Mesodermal cell (in vitro differentiated cells): ENCODE data around the gene CLDN17. TPM values are rescaled to one million over a fixed set of nuclear protein-coding genes. Genes with fewer than 3 reads are reported as not detected.

Experiments used
- H3K27ac ChIP-seq: 2 replicates; pipeline ENCODE4 v1.7.0; 2013; ENCODE audit warnings: mild to moderate bottlenecking, low read depth, low read length, moderate library complexity; ENCODE audit not compliant: severe bottlenecking
- H3K36me3 ChIP-seq: 2 replicates; pipeline ENCODE4 v1.7.1; 2013; ENCODE audit warnings: mild to moderate bottlenecking, low read length, moderate library complexity; ENCODE audit not compliant: control insufficient read depth, insufficient read depth
- H3K4me1 ChIP-seq: one replicate; pipeline ENCODE4 v1.7.1; 2013; ENCODE audit warnings: mild to moderate bottlenecking, low read length; ENCODE audit not compliant: insufficient read depth, control insufficient read depth, poor library complexity, severe bottlenecking
- H3K4me3 ChIP-seq: 2 replicates; pipeline ENCODE4 v1.7.0; 2013; ENCODE audit warnings: low read length, control low read depth, mild to moderate bottlenecking; ENCODE audit not compliant: insufficient read depth, poor library complexity, severe bottlenecking; ENCODE audit errors: extremely low read depth
- H3K9me3 ChIP-seq: 2 replicates; pipeline ENCODE4 v1.7.1; 2013; ENCODE audit warnings: mild to moderate bottlenecking, low read length, moderate library complexity; ENCODE audit not compliant: control insufficient read depth
- WGBS, 2 experiments: methylation state at CpG; one replicate each; pipeline ENCODE4 v1.1.5; 2013; ENCODE audit warnings: missing lambda C conversion rate in 2 of 2; ENCODE audit not compliant: insufficient coverage in 2 of 2; 5-methylcytosine and 5-hydroxymethylcytosine counted together
- polyA plus RNA-seq, 2 experiments: library from polyadenylated mRNA; stranded (reverse); fragments of 50-300 nt; gene quantifications; one replicate each; pipeline ENCODE4 v1.2.3, GENCODE V29; 2013

CLDN17 gene, protein sequence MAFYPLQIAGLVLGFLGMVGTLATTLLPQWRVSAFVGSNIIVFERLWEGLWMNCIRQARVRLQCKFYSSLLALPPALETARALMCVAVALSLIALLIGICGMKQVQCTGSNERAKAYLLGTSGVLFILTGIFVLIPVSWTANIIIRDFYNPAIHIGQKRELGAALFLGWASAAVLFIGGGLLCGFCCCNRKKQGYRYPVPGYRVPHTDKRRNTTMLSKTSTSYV
- not detected for polyA plus RNA-seq (2013, experiment 1 of 2)
- polyA plus RNA-seq (2013, experiment 2 of 2): not detected

DNA sequence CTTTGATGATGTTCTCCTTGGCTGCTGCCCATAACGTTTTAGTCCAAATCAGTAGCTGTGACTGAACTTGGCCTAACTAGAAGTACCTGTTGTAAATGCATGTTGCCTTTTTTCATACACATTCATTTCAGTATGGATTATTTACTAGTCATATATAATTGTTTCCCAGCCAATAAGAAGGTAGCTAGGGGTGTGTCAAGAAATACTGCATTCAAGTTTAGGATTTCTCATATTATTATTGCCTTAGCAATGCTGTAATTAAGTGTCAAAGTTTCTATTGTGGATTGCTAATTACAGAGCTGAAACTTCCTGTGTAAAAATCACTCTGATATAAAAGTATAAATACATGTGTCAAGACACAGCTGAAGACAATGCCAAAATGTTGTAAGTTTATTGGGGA is at the start of gene CLDN17:
TSS of gene CLDN17 (minus strand) at position 101 of the 400 bp plus-strand sequence. CDS start 188 bp downstream, outside the sequence.
- Histone ChIP-seq H3K9me3 (no peaks in the 10 kb centered on the region), H3K4me1 (no peaks in the 10 kb centered on the region), H3K4me3 (no peak within 1 kb of the TSS), H3K27ac (no peak within 1 kb of the TSS), H3K36me3 (no peaks in the 10 kb centered on the region)
- WGBS, 2 experiments: 63% methylated on average over 1 of the region's 1 CpG; no CpG with 5 or more reads in 1 of the 2 experiments

GRCh38 chr21:30216041-30216723 is 49.6 kb upstream of the CLDN17 start, which contains the start of gene CLDN8:
TSS of gene CLDN8 (minus strand) at chr21:30216097. CDS start at chr21:30215925, 172 bp downstream.
- no peak within 1 kb of the TSS for H3K4me3 ChIP-seq
- no peak within 1 kb of the TSS for H3K27ac ChIP-seq
- no peaks in the 10 kb centered on the region for H3K36me3 ChIP-seq
- H3K4me1 ChIP-seq: no peaks in the 10 kb centered on the region
- WGBS, 2 experiments: 95 to 100% methylated on average over 2 to 4 of the region's 5 CpGs
- no peaks in the 10 kb centered on the region for H3K9me3 ChIP-seq

DNA sequence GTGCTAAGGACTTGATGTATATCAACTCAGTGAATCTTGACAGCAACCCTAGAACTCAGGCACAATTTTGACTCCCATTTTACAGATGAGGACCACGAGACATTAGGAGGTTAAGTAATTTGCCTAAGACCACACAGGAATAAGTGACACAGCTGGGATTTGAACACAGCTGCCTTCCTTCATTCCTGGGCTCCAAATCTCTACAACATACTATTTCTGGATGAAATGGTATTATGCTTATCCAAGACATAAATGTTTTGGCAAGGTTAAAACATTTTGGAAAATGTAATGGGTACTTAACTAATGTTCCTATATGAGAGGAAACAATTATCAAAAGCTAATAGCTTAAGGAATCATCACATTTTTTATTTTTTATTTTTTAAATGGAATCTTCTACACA is 44.5 kb upstream of the CLDN17 start:
- Histone ChIP-seq H3K4me3 (no peak overlapping the region), H3K9me3 (no peaks in the 10 kb centered on the region), H3K4me1 (no peaks in the 10 kb centered on the region), H3K36me3 (no peaks in the 10 kb centered on the region), H3K27ac (no peak overlapping the region)
- no CpG with 5 or more reads among the region's 1 CpG for WGBS, 2 experiments

DNA sequence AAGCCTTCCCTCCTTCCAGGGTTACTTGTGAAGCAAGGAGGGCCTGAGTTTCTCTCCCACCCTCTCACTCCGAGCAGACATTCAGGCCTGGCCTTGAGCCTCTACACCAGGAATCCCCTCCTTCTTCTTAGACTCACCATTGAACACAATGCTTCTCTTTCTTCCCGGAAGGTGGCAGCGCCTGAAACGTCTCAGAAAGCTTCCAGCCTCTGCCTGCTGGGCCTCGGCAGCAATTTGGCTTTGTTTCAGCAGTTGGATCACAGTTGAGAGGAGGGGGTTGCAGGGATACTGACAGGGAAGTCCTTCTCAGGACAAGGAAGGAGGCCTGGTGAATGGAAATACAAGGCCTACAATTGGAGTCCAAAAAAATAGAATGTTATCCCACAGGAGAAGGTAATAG is 43.0 kb upstream of the CLDN17 start:
- H3K27ac ChIP-seq: no peak overlapping the region
- H3K4me3 ChIP-seq: no peak overlapping the region
- H3K9me3 ChIP-seq: no peaks in the 10 kb centered on the region
- no peaks in the 10 kb centered on the region for H3K36me3 ChIP-seq
- WGBS, 2 experiments: 61 to 63% methylated on average over 5 of the region's 5 CpGs
- H3K4me1 ChIP-seq: no peaks in the 10 kb centered on the region

DNA sequence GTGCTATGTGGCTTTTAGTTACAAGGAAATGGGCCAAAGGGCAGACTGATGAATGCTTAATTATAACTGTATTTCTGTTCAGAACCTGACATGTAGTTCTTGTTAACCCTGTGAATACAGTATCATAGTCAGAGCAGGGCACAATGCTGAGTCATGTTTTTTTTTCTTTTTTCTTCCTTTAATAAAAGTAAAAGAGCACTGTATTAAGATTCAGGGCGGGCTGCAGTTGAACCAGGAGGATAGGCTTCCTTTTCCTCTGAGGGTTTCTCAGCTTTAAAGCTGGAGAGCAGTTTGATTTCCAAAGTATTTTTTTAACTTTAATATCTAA is 40.6 kb upstream of the CLDN17 start:
- Histone ChIP-seq H3K9me3 (no peaks in the 10 kb centered on the region), H3K4me3 (no peak overlapping the region), H3K36me3 (no peaks in the 10 kb centered on the region), H3K27ac (no peak overlapping the region), H3K4me1 (no peaks in the 10 kb centered on the region)
- WGBS, 2 experiments: no CpG with 5 or more reads among the region's 1 CpG

DNA sequence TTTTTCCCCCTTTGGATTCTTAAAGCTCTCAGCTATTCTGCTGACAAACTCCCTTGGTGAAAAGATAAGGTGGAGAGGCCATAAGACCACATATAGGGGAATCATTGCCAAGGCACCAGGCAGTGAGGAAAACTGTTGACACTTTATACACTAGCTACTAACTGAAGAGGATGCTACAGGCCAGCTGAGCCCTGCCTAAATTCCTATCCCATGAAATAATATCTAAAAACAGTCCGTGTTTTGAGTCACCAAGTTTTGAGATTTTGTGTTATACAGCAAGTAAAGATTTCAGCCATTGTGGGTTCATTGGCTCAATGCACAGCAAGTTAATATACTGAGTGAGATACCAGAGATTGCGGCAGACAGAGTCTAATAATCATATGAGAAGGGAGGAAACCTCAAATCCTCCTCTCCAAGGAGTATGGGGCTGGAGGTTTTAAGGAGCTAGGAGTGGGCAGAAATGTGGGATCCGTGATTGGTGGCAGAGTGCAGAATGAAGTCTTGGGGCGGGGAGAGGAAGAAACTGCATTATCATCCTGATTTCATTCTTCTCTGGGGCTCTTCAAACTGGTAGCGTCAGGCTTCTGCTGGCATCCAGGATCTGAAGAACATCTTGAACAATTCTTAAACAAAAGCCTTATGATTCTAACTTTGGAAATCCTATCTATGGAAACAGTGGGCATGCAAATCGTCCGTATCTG is 40.1 kb upstream of the CLDN17 start:
- WGBS, 2 experiments: 89 to 92% methylated on average over 4 to 5 of the region's 7 CpGs
- H3K4me3 ChIP-seq: no peak overlapping the region
- H3K27ac ChIP-seq: no peak overlapping the region

DNA sequence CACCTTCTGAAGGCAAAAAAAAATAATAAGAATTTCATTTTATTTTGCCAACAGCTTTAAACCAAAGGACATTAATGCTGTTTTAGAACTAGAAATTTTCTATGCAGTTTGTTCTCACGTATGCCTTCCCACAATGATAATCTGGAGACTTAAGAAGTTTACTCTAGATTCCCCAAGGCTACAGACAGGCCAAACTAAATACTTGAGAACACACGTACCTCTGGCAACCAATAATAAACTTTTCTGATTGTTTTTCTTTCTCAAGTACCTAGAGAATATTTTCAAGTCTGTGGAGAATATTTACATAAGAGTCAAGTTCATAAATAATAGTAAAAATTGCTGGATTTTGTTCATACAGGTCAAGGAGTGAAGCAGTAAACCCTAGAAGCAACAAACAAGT is 33.4 kb upstream of the CLDN17 start:
- Histone ChIP-seq H3K36me3 (no peaks in the 10 kb centered on the region), H3K9me3 (no peaks in the 10 kb centered on the region), H3K4me3 (no peak overlapping the region), H3K27ac (no peak overlapping the region), H3K4me1 (no peaks in the 10 kb centered on the region)
- 80% methylated on average over 1 of the region's 2 CpGs; no CpG with 5 or more reads in 1 of the 2 experiments for WGBS, 2 experiments

More for the DNA sequence above, 40.1 kb upstream of the CLDN17 start:
- Histone ChIP-seq H3K36me3 (no peaks in the 10 kb centered on the region), H3K9me3 (no peaks in the 10 kb centered on the region), H3K4me1 (no peaks in the 10 kb centered on the region)

DNA sequence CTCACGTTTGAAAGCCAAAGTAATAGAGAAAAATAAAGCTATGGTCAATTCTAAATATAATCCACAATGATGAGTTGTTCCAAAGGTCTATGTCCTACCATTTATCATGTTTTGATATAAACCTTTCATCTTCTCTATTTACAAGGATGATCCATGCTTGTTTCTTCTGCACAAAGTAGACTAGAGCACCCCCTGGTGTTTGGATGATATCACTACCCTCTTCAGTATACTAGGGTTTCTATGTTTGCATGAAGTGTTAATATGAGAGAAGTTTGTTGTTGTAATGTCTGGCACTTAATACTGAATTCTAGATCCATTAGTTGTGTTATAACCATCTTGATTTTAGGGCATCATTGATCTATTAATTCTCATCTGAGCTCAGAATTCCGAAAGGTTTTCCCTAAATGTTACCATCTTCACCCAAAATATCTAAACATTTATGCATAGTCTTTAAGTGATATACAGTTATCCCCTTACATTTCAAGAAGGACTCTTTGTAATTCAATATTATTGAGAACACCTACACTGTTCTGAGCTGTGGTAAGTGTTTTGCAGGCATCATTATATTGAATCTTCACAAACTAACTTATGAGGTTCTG is 28.2 kb upstream of the CLDN17 start:
- no CpG with 5 or more reads among the region's 2 CpGs for WGBS, 2 experiments
- Histone ChIP-seq H3K4me3 (no peak overlapping the region), H3K36me3 (no peaks in the 10 kb centered on the region), H3K9me3 (no peaks in the 10 kb centered on the region), H3K27ac (no peak overlapping the region), H3K4me1 (no peaks in the 10 kb centered on the region)

DNA sequence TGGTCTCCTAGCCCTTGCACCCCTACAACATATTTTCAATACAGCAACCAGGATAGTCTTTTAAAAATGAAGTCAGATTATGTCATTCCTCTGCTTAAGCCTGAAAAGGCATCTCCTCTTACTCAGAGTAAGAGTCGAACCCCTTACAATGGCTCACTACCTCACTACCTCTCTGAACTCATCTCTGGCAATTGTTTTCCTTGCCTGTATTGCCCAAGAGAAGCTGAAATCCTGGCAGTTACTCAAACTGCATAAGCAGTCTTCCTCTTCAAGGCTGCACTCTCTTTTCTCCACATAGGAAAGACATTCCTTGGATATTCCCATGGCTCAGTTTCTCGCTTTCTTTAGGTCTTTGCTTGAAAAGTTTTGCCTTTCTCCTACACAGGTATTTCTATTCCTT is 26.6 kb upstream of the CLDN17 start:
- no peak overlapping the region for H3K27ac ChIP-seq
- H3K36me3 ChIP-seq: no peaks in the 10 kb centered on the region
- H3K4me1 ChIP-seq: no peaks in the 10 kb centered on the region
- WGBS, 2 experiments: 85 to 90% methylated on average over 2 of the region's 2 CpGs
- H3K4me3 ChIP-seq: no peak overlapping the region
- H3K9me3 ChIP-seq: no peaks in the 10 kb centered on the region

DNA sequence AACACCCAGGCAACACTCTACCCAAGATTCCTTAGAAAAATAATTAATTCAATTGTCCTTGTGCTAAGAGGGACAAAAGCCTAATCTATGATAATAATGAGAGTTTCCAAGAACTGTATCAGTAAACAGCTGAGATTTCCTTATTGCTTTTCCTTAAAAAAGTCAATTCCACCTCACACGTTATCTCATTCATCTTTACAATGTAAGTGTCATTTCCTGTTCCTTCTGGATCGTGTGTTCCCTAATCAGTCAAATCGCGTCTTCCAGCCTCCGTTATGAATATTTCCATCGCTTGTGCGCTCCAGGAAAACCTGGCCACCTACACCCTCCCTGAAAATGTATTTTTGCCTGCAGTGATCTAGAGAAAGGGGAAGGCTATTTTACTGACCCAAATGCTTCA is 23.9 kb upstream of the CLDN17 start:
- Histone ChIP-seq H3K4me1 (no peaks in the 10 kb centered on the region), H3K4me3 (no peak overlapping the region), H3K27ac (no peak overlapping the region), H3K9me3 (no peaks in the 10 kb centered on the region), H3K36me3 (no peaks in the 10 kb centered on the region)
- 85 to 91% methylated on average over 5 to 6 of the region's 7 CpGs for WGBS, 2 experiments
